SH-SY5Y (cell line): Measurements from ENCODE around the gene CLASP1.

Experiments
- GATA2 ChIP-seq: IDR thresholded peaks from 2 replicates; pipeline ENCODE4 v1.6.1; 2011; ENCODE audit warnings: mild to moderate bottlenecking, low read depth, low read length
- GATA3 ChIP-seq: IDR thresholded peaks from 2 replicates; pipeline ENCODE4 v1.6.1; 2011; ENCODE audit warnings: low read depth, mild to moderate bottlenecking, low read length, moderate library complexity

DNA sequence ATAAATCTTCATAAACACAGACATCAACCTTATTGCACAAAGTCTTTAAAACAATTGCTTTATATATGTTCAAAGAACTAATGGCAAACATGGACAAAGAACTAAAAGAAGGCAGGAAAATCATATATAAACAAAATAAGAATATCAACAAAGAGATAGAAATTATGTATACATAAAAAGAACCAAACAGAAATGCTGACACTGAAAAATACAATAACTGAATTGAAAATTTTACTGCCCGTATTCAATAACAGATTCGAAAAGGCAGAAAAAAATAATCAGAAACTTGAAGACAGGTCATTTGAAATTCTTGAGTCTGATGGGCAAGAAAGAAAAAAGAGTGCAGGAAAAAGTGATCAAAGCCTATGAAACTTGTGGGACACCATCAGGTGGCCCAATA lies 342.2 kb downstream of the CLASP1 start:
- TF ChIP-seq GATA3 (no peak), GATA2 (no peak)
